Glutamatergic neuron (in vitro differentiated cells): ENCODE data around the gene APPL1. TPM values are rescaled to one million over a fixed set of nuclear protein-coding genes. Genes with fewer than 3 reads are reported as not detected.

Source experiments
- DNase-seq: peaks from one replicate; pipeline ENCODE4 v3.0.0; 2022
- H3K27ac Mint-ChIP-seq: one replicate; pipeline ENCODE4 v1.8.0; 2020; ENCODE audit warnings: mild to moderate bottlenecking, mixed read lengths, inconsistent platforms; ENCODE audit not compliant: unreplicated experiment
- H3K27me3 Mint-ChIP-seq: one replicate; pipeline ENCODE4 v1.8.0; 2020; ENCODE audit warnings: mild to moderate bottlenecking, moderate library complexity, mixed read lengths, inconsistent platforms; ENCODE audit not compliant: unreplicated experiment
- H3K36me3 Mint-ChIP-seq: one replicate; pipeline ENCODE4 v1.8.0; 2020; ENCODE audit warnings: mild to moderate bottlenecking, mixed read lengths, inconsistent platforms; ENCODE audit not compliant: unreplicated experiment
- H3K4me1 Mint-ChIP-seq: one replicate; pipeline ENCODE4 v1.8.0; 2020; ENCODE audit warnings: mild to moderate bottlenecking, low read depth, mixed read lengths, inconsistent platforms; ENCODE audit not compliant: unreplicated experiment
- H3K4me3 Mint-ChIP-seq: one replicate; pipeline ENCODE4 v1.8.0; 2020; ENCODE audit warnings: mild to moderate bottlenecking, mixed read lengths, inconsistent platforms; ENCODE audit not compliant: unreplicated experiment
- H3K9me3 Mint-ChIP-seq: one replicate; pipeline ENCODE4 v1.8.0; 2020; ENCODE audit warnings: mild to moderate bottlenecking, moderate library complexity, mixed read lengths, inconsistent platforms; ENCODE audit not compliant: unreplicated experiment
- total RNA-seq: library from RNA; stranded (reverse); fragmentation: NEBNext Ultra II Directional; extraction: Animal tissue kit (Norgen Biotek cat#: 25700); gene quantifications from one replicate; pipeline ENCODE4 v1.2.1, GENCODE V29; 2021; ENCODE audit not compliant: unreplicated experiment
- TF ChIP-seq, protein P1 (sequence below): fragments of 200-600 bp; sonication (generic); IDR thresholded peaks from one replicate; pipeline ENCODE4 v1.5.0; 2021; ENCODE audit not compliant: partially characterized antibody, unreplicated experiment

Gene APPL1
- total RNA-seq, 1 donor from 2014 or later: 23.0 TPM

DNA sequence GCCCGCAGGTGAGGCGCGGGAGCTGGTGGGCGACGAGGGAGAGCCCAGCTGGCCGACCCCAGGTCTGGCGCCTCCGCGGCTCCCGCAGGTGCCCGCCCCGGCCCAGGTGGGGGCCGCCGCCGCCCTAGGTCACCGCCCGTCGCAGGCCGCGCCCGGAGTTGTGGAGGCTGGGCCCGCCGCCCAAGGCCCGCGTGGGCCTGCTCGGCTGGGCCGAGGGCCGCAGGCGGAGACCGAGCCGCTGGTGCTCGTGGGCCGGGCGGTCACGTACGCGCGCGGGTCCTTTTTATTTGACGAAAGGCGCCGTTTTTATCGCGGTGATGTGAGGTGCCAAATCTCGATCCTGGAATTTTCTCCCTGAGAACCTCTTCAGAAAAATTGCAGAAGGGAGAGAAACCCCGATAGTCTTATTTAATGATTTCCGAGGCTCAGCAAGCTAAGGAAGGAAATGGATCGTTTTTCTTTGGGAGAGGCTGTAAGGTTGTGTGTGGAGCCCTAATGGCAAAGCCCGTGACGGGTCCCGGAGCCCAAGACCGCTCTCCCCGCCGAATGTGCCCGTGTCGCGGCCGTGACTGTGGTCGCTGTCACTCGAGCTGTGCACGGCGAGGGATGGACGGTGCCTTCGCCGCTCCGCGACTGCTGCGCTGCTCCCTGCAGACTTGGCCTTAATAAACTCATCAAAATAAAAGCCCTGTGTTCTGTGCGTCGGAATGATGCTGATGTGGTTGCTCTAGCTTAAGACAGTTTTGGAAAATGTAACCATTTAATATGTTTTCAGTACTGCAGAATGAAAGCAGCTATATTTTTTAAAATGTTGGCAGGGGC, 612 bp downstream of the APPL1 start:
- Mint-ChIP-seq H3K4me3 (peak overlapping the region; percentile 93), H3K27me3 (no peaks in the 10 kb centered on the region), H3K27ac (peak overlapping the region; percentile 78), H3K9me3 (peaks cover 7% of the 10 kb centered on the region), H3K36me3 (no peaks in the 10 kb centered on the region), H3K4me1 (peaks cover 2% of the 10 kb centered on the region)
- TF ChIP-seq, protein P1, sequence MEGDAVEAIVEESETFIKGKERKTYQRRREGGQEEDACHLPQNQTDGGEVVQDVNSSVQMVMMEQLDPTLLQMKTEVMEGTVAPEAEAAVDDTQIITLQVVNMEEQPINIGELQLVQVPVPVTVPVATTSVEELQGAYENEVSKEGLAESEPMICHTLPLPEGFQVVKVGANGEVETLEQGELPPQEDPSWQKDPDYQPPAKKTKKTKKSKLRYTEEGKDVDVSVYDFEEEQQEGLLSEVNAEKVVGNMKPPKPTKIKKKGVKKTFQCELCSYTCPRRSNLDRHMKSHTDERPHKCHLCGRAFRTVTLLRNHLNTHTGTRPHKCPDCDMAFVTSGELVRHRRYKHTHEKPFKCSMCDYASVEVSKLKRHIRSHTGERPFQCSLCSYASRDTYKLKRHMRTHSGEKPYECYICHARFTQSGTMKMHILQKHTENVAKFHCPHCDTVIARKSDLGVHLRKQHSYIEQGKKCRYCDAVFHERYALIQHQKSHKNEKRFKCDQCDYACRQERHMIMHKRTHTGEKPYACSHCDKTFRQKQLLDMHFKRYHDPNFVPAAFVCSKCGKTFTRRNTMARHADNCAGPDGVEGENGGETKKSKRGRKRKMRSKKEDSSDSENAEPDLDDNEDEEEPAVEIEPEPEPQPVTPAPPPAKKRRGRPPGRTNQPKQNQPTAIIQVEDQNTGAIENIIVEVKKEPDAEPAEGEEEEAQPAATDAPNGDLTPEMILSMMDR: no peak
- DNase-seq: peak; percentile 65

- Mint-ChIP-seq H3K9me3 (peaks cover 7% of the 10 kb centered on the region), H3K27me3 (no peaks in the 10 kb centered on the region), H3K4me3 (no peak overlapping the region), H3K36me3 (no peaks in the 10 kb centered on the region), H3K27ac (no peak overlapping the region), H3K4me1 (peaks cover 2% of the 10 kb centered on the region)
- TF ChIP-seq, protein P1: no peak
- DNase-seq: no peak
Observed at GRCh38 chr3:57230006-57230405, 2.5 kb downstream of the APPL1 start.

- no peak overlapping the region for H3K27ac Mint-ChIP-seq
- H3K36me3 Mint-ChIP-seq: no peaks in the 10 kb centered on the region
- DNase-seq: no peak
- H3K4me1 Mint-ChIP-seq: no peaks in the 10 kb centered on the region
- H3K9me3 Mint-ChIP-seq: no peaks in the 10 kb centered on the region
- H3K4me3 Mint-ChIP-seq: no peak overlapping the region
- H3K27me3 Mint-ChIP-seq: no peaks in the 10 kb centered on the region
- TF ChIP-seq, protein P1: no peak
Observed at GRCh38 chr3:57233799-57234198, 6.3 kb downstream of the APPL1 start.

DNA sequence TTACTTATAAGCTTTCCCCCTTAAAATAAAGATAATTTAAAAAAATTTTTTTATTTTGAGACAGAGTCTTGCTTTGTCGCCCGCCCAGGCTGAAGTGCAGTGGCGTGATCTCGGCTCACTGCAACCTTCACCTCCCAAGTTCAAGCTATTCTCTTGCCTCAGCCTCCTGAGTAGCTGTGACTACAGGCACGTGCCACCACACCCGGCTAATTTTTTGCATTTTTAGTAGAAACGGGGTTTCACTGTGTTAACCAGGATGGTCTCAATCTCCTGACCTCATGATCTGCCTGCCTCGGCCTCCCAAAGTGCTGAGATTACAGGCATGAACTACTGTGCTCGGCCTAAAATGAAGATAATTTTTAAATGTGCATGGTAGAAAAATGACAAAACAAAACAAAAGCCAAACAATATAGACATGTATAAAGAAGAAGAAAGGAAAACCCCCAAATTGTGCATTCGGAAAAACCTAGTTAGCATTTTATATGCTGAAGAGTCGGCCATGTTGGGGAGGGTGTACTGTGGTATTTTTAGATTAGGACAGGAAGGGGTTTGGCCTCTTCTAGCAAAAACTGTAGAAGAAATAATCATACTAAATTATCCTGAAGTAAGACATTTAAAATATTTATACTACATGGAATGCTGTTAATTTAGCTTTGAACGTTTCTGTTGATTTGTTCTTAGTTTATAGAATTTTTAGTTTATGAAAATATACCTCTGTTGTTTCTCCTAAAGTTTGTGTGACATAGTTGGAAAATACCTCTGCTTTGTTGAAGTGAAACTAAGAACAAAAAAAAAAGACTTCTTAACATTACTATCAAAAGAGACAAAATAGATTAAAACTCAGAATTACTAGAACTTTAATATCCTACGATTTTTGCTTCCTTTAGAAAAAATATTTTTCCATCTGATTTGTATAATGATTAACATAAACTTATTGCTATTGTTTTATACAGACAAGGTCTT, 7.4 kb downstream of the APPL1 start:
- no peaks in the 10 kb centered on the region for H3K4me1 Mint-ChIP-seq
- no peaks in the 10 kb centered on the region for H3K36me3 Mint-ChIP-seq
- no peaks in the 10 kb centered on the region for H3K9me3 Mint-ChIP-seq
- no peak overlapping the region for H3K4me3 Mint-ChIP-seq
- no peaks in the 10 kb centered on the region for H3K27me3 Mint-ChIP-seq
- no peak for DNase-seq
- no peak overlapping the region for H3K27ac Mint-ChIP-seq
- TF ChIP-seq, protein P1: no peak

DNA sequence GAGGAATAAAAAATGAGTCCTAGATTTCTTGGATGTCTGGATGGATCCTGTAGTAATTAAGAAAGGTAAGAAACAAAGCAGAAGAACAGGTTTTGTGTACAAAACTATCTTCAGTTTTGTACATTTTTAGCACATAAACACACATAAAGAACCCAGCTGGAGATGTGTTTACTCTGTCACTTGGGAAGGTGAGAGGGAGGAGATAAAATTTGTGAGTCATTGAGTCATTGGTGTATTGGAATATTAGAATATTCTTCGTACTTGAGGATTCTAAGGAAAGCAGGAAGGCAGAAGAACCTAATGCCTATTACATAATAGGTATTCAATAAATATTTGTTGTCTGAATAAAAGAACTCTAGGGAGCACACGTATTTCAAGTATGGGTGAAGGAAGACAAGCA, 17.4 kb downstream of the APPL1 start:
- peaks cover 5% of the 10 kb centered on the region for H3K36me3 Mint-ChIP-seq
- peaks cover 3% of the 10 kb centered on the region for H3K9me3 Mint-ChIP-seq
- H3K27me3 Mint-ChIP-seq: no peaks in the 10 kb centered on the region
- no peak overlapping the region for H3K27ac Mint-ChIP-seq
- no peak overlapping the region for H3K4me3 Mint-ChIP-seq
- TF ChIP-seq, protein P1: no peak
- DNase-seq: no peak
- no peaks in the 10 kb centered on the region for H3K4me1 Mint-ChIP-seq
